HL-60 (cell line): ENCODE results near the gene GSTCD.

Source experiments
- GABPA ChIP-seq: IDR thresholded peaks from 2 replicates; pipeline ENCODE4 v1.6.1; 2012; ENCODE audit warnings: low read depth
- POLR2AphosphoS5 ChIP-seq: IDR thresholded peaks from 2 replicates; pipeline ENCODE4 v1.6.1; 2012; ENCODE audit warnings: low read depth
- SPI1 ChIP-seq: IDR thresholded peaks from 2 replicates; pipeline ENCODE4 v1.6.1; 2012; ENCODE audit warnings: low read depth, mild to moderate bottlenecking, borderline replicate concordance
- TF ChIP-seq, protein P1 (sequence below): IDR thresholded peaks from one replicate; pipeline ENCODE4 v1.5.1; 2011; ENCODE audit warnings: low read length, control low read depth, inconsistent platforms; ENCODE audit not compliant: insufficient read depth
- TF ChIP-seq, protein P2 (sequence below): IDR thresholded peaks from 2 replicates; pipeline ENCODE4 v1.6.1; 2012; ENCODE audit warnings: low read depth; ENCODE audit not compliant: insufficient replicate concordance

DNA sequence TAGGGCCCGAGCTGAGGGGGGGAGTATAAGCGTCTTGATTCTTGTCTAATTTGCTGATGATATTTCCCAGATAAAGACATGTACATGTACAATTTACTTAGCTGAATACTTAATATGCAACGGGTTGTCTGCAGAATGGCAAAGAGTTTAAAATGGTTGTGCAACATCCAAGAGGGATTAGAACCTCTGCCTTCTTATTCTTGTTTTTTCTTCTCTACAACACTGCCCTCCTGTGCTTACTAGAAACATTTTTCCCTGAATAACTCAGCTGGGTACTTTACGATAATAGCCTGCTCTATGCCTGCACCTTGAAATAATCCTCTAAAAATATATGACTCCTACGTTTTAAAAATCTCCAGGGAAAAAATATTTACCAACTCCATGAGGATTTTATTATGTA lies 41.9 kb upstream of the GSTCD start:
- no peak for TF ChIP-seq POLR2AphosphoS5
- TF ChIP-seq, protein P1, sequence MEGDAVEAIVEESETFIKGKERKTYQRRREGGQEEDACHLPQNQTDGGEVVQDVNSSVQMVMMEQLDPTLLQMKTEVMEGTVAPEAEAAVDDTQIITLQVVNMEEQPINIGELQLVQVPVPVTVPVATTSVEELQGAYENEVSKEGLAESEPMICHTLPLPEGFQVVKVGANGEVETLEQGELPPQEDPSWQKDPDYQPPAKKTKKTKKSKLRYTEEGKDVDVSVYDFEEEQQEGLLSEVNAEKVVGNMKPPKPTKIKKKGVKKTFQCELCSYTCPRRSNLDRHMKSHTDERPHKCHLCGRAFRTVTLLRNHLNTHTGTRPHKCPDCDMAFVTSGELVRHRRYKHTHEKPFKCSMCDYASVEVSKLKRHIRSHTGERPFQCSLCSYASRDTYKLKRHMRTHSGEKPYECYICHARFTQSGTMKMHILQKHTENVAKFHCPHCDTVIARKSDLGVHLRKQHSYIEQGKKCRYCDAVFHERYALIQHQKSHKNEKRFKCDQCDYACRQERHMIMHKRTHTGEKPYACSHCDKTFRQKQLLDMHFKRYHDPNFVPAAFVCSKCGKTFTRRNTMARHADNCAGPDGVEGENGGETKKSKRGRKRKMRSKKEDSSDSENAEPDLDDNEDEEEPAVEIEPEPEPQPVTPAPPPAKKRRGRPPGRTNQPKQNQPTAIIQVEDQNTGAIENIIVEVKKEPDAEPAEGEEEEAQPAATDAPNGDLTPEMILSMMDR, result no peak
- TF ChIP-seq, protein P2, sequence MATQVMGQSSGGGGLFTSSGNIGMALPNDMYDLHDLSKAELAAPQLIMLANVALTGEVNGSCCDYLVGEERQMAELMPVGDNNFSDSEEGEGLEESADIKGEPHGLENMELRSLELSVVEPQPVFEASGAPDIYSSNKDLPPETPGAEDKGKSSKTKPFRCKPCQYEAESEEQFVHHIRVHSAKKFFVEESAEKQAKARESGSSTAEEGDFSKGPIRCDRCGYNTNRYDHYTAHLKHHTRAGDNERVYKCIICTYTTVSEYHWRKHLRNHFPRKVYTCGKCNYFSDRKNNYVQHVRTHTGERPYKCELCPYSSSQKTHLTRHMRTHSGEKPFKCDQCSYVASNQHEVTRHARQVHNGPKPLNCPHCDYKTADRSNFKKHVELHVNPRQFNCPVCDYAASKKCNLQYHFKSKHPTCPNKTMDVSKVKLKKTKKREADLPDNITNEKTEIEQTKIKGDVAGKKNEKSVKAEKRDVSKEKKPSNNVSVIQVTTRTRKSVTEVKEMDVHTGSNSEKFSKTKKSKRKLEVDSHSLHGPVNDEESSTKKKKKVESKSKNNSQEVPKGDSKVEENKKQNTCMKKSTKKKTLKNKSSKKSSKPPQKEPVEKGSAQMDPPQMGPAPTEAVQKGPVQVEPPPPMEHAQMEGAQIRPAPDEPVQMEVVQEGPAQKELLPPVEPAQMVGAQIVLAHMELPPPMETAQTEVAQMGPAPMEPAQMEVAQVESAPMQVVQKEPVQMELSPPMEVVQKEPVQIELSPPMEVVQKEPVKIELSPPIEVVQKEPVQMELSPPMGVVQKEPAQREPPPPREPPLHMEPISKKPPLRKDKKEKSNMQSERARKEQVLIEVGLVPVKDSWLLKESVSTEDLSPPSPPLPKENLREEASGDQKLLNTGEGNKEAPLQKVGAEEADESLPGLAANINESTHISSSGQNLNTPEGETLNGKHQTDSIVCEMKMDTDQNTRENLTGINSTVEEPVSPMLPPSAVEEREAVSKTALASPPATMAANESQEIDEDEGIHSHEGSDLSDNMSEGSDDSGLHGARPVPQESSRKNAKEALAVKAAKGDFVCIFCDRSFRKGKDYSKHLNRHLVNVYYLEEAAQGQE, result no peak
- no peak for TF ChIP-seq SPI1
- TF ChIP-seq GABPA, result no peak
